Ectodermal cell (in vitro differentiated cells): ENCODE measurements around the gene FOXP4.

ENCODE experiments used
- H3K27ac ChIP-seq: 2 replicates; pipeline ENCODE4 v1.7.0; 2013; ENCODE audit warnings: mild to moderate bottlenecking, low read depth, low read length; ENCODE audit not compliant: insufficient read depth, poor library complexity, severe bottlenecking
- H3K27me3 ChIP-seq: 2 replicates; pipeline ENCODE4 v1.7.0; 2013; ENCODE audit warnings: mild to moderate bottlenecking, low read length; ENCODE audit not compliant: insufficient read depth, control insufficient read depth, poor library complexity, severe bottlenecking
- H3K36me3 ChIP-seq: one replicate; pipeline ENCODE4 v1.7.0; 2013; ENCODE audit warnings: low read length; ENCODE audit not compliant: control insufficient read depth, insufficient read depth
- H3K4me1 ChIP-seq: one replicate; pipeline ENCODE4 v1.7.0; 2013; ENCODE audit warnings: low read length; ENCODE audit not compliant: control insufficient read depth, insufficient read depth
- H3K4me3 ChIP-seq: 2 replicates; pipeline ENCODE4 v1.7.0; 2013; ENCODE audit warnings: low read depth, low read length, control low read depth; ENCODE audit not compliant: insufficient read depth
- H3K9me3 ChIP-seq: 2 replicates; pipeline ENCODE4 v1.7.0; 2013; ENCODE audit warnings: mild to moderate bottlenecking, low read length, moderate library complexity; ENCODE audit not compliant: control insufficient read depth
- WGBS, 2 experiments: methylation state at CpG; one replicate each; pipeline ENCODE4 v1.1.7; 2013; ENCODE audit warnings: missing lambda C conversion rate in 2 of 2; 5-methylcytosine and 5-hydroxymethylcytosine counted together

FOXP4 gene

GRCh38 chr6:41642090-41642959 lies 96.1 kb downstream of the FOXP4 start:
- no peak overlapping the region for H3K27ac ChIP-seq
- H3K36me3 ChIP-seq: peaks cover 9% of the 10 kb centered on the region
- peaks cover 61% of the 10 kb centered on the region for H3K4me1 ChIP-seq
- H3K27me3 ChIP-seq: peaks cover 17% of the 10 kb centered on the region
- H3K4me3 ChIP-seq: no peak overlapping the region
- no peaks in the 10 kb centered on the region for H3K9me3 ChIP-seq
- WGBS, 2 experiments: 91 to 95% methylated on average over 11 of the region's 11 CpGs

- Histone ChIP-seq H3K36me3 (peaks cover 9% of the 10 kb centered on the region), H3K4me3 (no peak overlapping the region), H3K4me1 (peaks cover 61% of the 10 kb centered on the region), H3K27ac (peak overlapping the region; percentile 16), H3K27me3 (peaks cover 8% of the 10 kb centered on the region), H3K9me3 (no peaks in the 10 kb centered on the region)
- WGBS, 2 experiments: 73 to 78% methylated on average over 9 to 10 of the region's 10 CpGs
Measured at GRCh38 chr6:41642960-41643898, 97.0 kb downstream of the FOXP4 start.

GRCh38 chr6:41643899-41644269 lies 97.7 kb downstream of the FOXP4 start:
- Histone ChIP-seq H3K9me3 (no peaks in the 10 kb centered on the region), H3K27me3 (peaks cover 5% of the 10 kb centered on the region), H3K4me1 (peaks cover 61% of the 10 kb centered on the region), H3K4me3 (no peak overlapping the region), H3K27ac (peak overlapping the region; percentile 54), H3K36me3 (peaks cover 15% of the 10 kb centered on the region)
- 69 to 74% methylated on average over 4 of the region's 4 CpGs for WGBS, 2 experiments

- 21 to 23% methylated on average over 4 of the region's 4 CpGs for WGBS, 2 experiments
- peaks cover 60% of the 10 kb centered on the region for H3K4me1 ChIP-seq
Measured at GRCh38 chr6:41644297-41644879, 98.2 kb downstream of the FOXP4 start.

GRCh38 chr6:41645007-41645618 lies 98.9 kb downstream of the FOXP4 start:
- Histone ChIP-seq H3K36me3 (peaks cover 22% of the 10 kb centered on the region), H3K4me1 (peaks cover 52% of the 10 kb centered on the region), H3K9me3 (no peaks in the 10 kb centered on the region), H3K27ac (no peak overlapping the region), H3K27me3 (no peaks in the 10 kb centered on the region), H3K4me3 (peak overlapping the region; percentile 10)
- 21 to 23% methylated on average over 12 of the region's 12 CpGs for WGBS, 2 experiments

More at GRCh38 chr6:41644297-41644879, 98.2 kb downstream of the FOXP4 start:
- Histone ChIP-seq H3K36me3 (peaks cover 16% of the 10 kb centered on the region), H3K9me3 (no peaks in the 10 kb centered on the region), H3K4me3 (no peak overlapping the region), H3K27me3 (peaks cover 3% of the 10 kb centered on the region), H3K27ac (peak overlapping the region; percentile 54)

GRCh38 chr6:41646026-41646795 lies 100.0 kb downstream of the FOXP4 start:
- Histone ChIP-seq H3K36me3 (peaks cover 27% of the 10 kb centered on the region), H3K27me3 (no peaks in the 10 kb centered on the region), H3K4me3 (no peak overlapping the region), H3K4me1 (peaks cover 42% of the 10 kb centered on the region), H3K27ac (no peak overlapping the region), H3K9me3 (no peaks in the 10 kb centered on the region)
- WGBS, 2 experiments: 79 to 81% methylated on average over 14 of the region's 14 CpGs

GRCh38 chr6:41647061-41647511 lies 100.9 kb downstream of the FOXP4 start:
- Histone ChIP-seq H3K36me3 (peaks cover 35% of the 10 kb centered on the region), H3K9me3 (no peaks in the 10 kb centered on the region), H3K27ac (no peak overlapping the region), H3K4me3 (no peak overlapping the region), H3K27me3 (no peaks in the 10 kb centered on the region), H3K4me1 (peaks cover 41% of the 10 kb centered on the region)
- 94% methylated on average over 9 of the region's 9 CpGs for WGBS, 2 experiments

GRCh38 chr6:41648070-41648585 lies 101.9 kb downstream of the FOXP4 start:
- H3K36me3 ChIP-seq: peaks cover 35% of the 10 kb centered on the region
- no peaks in the 10 kb centered on the region for H3K27me3 ChIP-seq
- 94 to 97% methylated on average over 7 of the region's 7 CpGs for WGBS, 2 experiments
- no peak overlapping the region for H3K27ac ChIP-seq
- H3K4me3 ChIP-seq: no peak overlapping the region
- no peaks in the 10 kb centered on the region for H3K9me3 ChIP-seq
- H3K4me1 ChIP-seq: peaks cover 30% of the 10 kb centered on the region

GRCh38 chr6:41648921-41649320 lies 102.7 kb downstream of the FOXP4 start:
- 95 to 96% methylated on average over 5 of the region's 5 CpGs for WGBS, 2 experiments
- Histone ChIP-seq H3K36me3 (peaks cover 39% of the 10 kb centered on the region), H3K4me1 (peaks cover 25% of the 10 kb centered on the region), H3K4me3 (no peak overlapping the region), H3K27ac (no peak overlapping the region), H3K9me3 (no peaks in the 10 kb centered on the region), H3K27me3 (no peaks in the 10 kb centered on the region)
